Stimulated activated naive CD4-positive, alpha-beta T cell (primary cell): ENCODE measurements around the gene SMTNL1.

Source experiments
- DNase-seq, 6 experiments: peaks; one replicate each; lab custom pipeline; 2025; lab: John Stamatoyannopoulos, UW

The SMTNL1 gene

GRCh38 chr11:57544566-57544965 is 7.2 kb downstream of the SMTNL1 start:
- DNase-seq = no peak

GRCh38 chr11:57545883-57546282 is 8.5 kb downstream of the SMTNL1 start:
- no peak for DNase-seq

- DNase-seq = no peak
Measured at GRCh38 chr11:57546451-57546850, 9.1 kb downstream of the SMTNL1 start.

- no peak for DNase-seq
Measured at GRCh38 chr11:57546869-57547475, 9.6 kb downstream of the SMTNL1 start.

- no peak for DNase-seq
Measured at GRCh38 chr11:57547854-57548377, 10.5 kb downstream of the SMTNL1 start.

- no peak for DNase-seq
Measured at GRCh38 chr11:57549983-57550382, 12.6 kb downstream of the SMTNL1 start.

GRCh38 chr11:57551941-57552340 is 14.5 kb downstream of the SMTNL1 start:
- DNase-seq = no peak

GRCh38 chr11:57552479-57552878 is 15.1 kb downstream of the SMTNL1 start:
- DNase-seq = no peak

GRCh38 chr11:57555393-57555792 is 18.0 kb downstream of the SMTNL1 start:
- no peak for DNase-seq

- no peak for DNase-seq
Measured at GRCh38 chr11:57556041-57556440, 18.6 kb downstream of the SMTNL1 start.

- no peak for DNase-seq
Measured at GRCh38 chr11:57560146-57560545, 22.8 kb downstream of the SMTNL1 start.

GRCh38 chr11:57562596-57562995 is 25.2 kb downstream of the SMTNL1 start:
- no peak for DNase-seq

- DNase-seq = peak in 5 of 6 experiments; percentile 2 to 33 (median 21)
Measured at GRCh38 chr11:57566005-57566904, 28.9 kb downstream of the SMTNL1 start.

- peak in 3 of 6 experiments; percentile 38 to 49 (median 40) for DNase-seq
Measured at GRCh38 chr11:57566905-57567514, 29.6 kb downstream of the SMTNL1 start.

- DNase-seq = peak; percentile 67 to 84 (median 78)
Measured at GRCh38 chr11:57567515-57568329, 30.3 kb downstream of the SMTNL1 start, which contains the start of gene UBE2L6. Gene UBE2L6 (minus strand): TSS chr11:57567672. CDS start chr11:57567611, 61 bp downstream.

- DNase-seq = peak in 2 of 6 experiments; percentile 88 to 91
Measured at GRCh38 chr11:57568330-57568766, 31.0 kb downstream of the SMTNL1 start.

- peak in 1 of 6 experiments; percentile 9 for DNase-seq
Measured at GRCh38 chr11:57571606-57572005, 34.2 kb downstream of the SMTNL1 start.

- DNase-seq = no peak
Measured at GRCh38 chr11:57574061-57574460, 36.7 kb downstream of the SMTNL1 start.

GRCh38 chr11:57584341-57584740 is 46.9 kb downstream of the SMTNL1 start:
- DNase-seq = no peak

GRCh38 chr11:57585301-57585700 is 47.9 kb downstream of the SMTNL1 start:
- DNase-seq = no peak

- no peak for DNase-seq
Measured at GRCh38 chr11:57586711-57587245, 49.4 kb downstream of the SMTNL1 start.
